AG09309 (cell line): ENCODE measurements around the gene TBC1D22A.

Experiments used
- DNase-seq: peaks from one replicate; pipeline ENCODE4 v3.0.0-alpha.2; 2010; ENCODE audit warnings: low read depth
- H3K4me3 ChIP-seq: 2 replicates; pipeline ENCODE4 v1.5.1; 2011; ENCODE audit warnings: mild to moderate bottlenecking, low read depth, low read length, moderate library complexity; ENCODE audit not compliant: control insufficient read depth
- TF ChIP-seq, protein P1 (sequence below): IDR thresholded peaks from 2 replicates; pipeline ENCODE4 v1.5.1; 2011; ENCODE audit warnings: mild to moderate bottlenecking, low read depth, low read length, inconsistent platforms; ENCODE audit not compliant: insufficient read depth, control insufficient read depth; ENCODE audit errors: missing control alignments

The TBC1D22A gene

DNA sequence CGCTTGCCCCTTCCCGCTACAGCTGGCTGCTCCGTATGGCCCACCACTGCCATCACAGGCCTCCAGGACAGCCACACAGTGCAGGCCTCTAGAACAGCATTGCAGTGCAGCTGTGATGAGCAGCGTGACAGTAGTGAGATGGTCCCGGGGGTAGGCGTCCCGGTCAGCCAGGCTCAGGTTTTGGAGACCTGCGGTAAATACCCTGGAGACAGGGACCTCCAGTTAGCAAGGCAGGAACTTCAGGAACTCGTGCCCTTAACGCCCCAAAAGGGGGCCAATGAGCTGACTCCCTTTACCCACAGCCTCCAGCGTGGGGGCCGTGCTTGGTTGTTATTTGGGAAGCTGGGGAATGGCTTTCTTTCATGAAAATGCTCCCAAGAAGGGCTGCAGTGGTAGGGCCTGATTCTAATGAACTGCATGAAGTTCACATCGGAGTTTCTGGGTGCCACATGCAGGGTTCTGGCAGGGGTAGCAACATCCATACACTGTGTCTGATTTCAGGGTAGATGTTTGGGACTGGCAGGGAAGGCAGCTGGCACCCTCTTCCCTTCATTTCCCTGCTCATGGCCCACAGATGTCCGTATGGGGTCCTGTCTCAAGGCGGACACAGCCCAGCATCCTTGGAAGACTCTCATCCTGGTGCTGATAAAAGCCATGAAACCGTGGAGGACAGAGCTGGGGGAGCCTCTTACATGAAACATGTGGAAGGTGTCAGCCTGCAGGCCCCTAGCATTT lies 440.5 kb downstream of the TBC1D22A start:
- TF ChIP-seq, protein P1, sequence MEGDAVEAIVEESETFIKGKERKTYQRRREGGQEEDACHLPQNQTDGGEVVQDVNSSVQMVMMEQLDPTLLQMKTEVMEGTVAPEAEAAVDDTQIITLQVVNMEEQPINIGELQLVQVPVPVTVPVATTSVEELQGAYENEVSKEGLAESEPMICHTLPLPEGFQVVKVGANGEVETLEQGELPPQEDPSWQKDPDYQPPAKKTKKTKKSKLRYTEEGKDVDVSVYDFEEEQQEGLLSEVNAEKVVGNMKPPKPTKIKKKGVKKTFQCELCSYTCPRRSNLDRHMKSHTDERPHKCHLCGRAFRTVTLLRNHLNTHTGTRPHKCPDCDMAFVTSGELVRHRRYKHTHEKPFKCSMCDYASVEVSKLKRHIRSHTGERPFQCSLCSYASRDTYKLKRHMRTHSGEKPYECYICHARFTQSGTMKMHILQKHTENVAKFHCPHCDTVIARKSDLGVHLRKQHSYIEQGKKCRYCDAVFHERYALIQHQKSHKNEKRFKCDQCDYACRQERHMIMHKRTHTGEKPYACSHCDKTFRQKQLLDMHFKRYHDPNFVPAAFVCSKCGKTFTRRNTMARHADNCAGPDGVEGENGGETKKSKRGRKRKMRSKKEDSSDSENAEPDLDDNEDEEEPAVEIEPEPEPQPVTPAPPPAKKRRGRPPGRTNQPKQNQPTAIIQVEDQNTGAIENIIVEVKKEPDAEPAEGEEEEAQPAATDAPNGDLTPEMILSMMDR: no peak
- no peak overlapping the region for H3K4me3 ChIP-seq
- no peak for DNase-seq

DNA sequence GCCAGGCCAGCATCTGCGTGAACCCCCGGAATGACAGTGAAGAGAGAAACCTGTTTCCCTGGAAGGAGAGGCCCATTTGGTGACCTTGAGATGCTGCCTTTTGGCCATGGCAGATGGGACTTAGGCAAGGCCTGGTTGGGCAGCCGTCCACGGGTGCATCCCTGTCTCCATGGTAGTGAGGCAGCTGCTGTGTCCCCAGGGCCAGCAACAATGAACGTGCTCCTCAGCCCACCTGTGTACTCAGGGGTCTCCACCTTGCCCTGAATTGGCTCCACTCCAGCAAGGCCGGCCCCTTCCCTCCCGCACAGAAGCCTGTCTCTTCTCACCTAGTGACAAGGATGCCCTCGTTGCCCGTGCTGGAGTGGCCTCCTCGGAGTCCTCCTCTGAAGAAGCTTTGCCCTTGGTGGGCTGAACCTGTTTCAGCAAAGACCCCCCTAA lies 441.1 kb downstream of the TBC1D22A start:
- DNase-seq: no peak
- no peak overlapping the region for H3K4me3 ChIP-seq
- TF ChIP-seq, protein P1: no peak

DNA sequence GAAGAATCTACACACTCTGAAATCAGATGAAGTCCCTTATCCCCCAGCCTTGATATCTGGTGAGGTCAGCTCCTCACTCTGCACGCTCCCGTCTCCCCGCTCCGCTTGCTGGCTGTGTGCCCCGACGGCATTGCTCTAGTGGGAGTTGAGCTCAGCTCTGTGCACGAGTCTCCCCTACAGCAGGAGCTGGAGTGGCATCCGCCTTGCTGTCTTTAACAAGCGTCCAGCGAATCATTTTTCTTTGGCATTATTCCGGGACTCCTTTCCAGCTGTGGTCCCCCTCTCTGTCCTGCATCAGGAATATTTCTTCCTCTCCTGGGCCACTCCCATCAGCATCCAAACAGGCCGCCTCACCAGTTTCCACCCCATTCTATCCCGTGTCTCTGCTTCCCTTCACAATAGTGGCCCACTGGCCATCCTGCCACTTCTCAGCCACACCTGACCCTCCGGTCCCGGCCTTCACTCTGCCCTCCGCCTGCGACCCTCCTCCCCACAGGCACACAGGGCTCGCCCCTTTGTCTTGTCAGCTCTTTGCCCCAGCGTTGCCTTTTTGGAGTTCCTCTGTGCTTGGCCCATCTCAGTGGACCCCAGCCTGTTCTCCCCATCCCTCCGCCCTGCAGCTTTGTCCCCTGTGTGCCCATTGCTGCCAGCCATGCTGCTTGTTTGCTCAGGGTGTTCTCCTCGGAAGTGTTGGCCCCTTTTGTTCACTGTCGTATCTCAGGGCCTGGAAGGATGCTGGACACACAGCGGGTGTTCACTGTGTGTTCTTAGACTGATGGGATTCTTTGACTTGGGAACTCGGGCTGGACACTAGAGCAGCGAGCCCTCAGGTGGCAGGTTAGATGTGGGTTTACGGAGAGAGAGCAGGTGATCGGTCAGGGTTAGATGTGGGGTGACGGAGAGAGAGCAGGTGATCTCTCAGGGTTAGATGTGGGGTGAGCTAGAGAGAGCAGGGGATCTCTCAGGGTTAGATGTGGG lies 441.8 kb downstream of the TBC1D22A start:
- no peak for DNase-seq
- no peak overlapping the region for H3K4me3 ChIP-seq
- TF ChIP-seq, protein P1: no peak

DNA sequence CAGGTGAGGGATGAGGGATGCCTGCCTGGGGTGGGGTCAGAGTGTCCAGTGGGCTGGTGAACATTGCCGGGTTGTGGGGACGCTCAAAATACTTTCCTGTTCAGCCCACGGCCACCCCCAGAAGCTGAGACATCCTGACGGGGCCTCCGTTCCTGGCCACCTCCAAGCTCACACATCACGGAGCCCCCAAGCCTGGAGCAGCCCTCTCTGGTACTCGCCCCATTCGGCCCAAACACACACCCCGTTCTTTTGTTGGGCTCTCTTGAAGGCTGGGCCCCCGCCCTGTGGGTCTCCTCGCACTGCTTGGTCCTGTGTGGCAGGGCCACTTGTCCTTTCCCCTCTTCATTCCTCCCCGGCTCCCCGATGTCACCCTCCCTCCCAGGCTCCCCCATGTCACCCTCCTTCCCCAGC lies 442.6 kb downstream of the TBC1D22A start:
- no peak for DNase-seq
- no peak overlapping the region for H3K4me3 ChIP-seq
- TF ChIP-seq, protein P1: no peak

DNA sequence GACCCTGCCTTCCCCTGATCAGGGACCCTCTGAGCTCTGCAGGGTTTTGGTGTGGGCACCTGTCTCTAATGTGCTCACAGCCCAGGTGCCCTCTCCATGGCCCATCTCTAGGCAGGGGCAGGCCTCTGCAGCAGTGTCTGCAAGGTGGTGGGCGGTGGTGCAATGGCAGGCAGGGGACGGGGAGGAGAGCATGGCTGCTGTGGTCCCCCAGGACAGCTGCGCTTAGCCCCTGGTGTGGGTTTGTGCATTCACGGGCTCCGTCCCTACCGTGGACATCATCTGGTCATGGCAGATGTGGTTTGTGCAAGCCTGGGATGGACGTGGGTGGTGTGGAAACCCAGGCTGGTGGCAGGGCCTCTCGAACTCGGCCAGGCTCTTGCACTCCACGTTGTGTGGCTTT lies 443.1 kb downstream of the TBC1D22A start:
- TF ChIP-seq, protein P1: no peak
- no peak for DNase-seq
- no peak overlapping the region for H3K4me3 ChIP-seq

DNA sequence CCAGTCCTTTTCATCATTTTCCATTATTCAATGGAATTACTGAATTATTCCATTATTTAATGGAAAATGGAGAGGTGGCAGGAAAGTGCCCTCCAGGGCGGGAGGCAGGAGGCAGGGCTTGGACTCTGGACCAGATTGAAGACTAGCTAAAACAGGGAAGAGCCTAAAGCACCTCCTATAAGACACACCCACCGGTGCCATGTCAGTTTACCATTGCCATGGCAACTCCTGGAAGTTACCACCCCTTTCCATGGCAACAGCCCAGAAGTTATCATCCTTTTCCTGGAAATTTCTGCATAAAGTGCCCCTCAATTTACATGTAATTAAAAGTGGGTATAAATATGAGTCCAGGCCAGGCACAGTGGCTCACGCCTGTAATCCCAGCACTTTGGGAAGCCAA lies 443.7 kb downstream of the TBC1D22A start:
- H3K4me3 ChIP-seq: no peak overlapping the region
- no peak for DNase-seq
- TF ChIP-seq, protein P1: no peak
